GM12873 (cell line): ENCODE data around the gene TMEM170B.

ENCODE experiments used
- TF ChIP-seq, protein P1 (sequence below): IDR thresholded peaks from 2 replicates; pipeline ENCODE4 v1.5.1; 2012; ENCODE audit warnings: low read depth, mild to moderate bottlenecking, moderate library complexity, low read length, control low read depth; ENCODE audit not compliant: insufficient read depth; ENCODE audit errors: missing control alignments

TMEM170B gene

DNA sequence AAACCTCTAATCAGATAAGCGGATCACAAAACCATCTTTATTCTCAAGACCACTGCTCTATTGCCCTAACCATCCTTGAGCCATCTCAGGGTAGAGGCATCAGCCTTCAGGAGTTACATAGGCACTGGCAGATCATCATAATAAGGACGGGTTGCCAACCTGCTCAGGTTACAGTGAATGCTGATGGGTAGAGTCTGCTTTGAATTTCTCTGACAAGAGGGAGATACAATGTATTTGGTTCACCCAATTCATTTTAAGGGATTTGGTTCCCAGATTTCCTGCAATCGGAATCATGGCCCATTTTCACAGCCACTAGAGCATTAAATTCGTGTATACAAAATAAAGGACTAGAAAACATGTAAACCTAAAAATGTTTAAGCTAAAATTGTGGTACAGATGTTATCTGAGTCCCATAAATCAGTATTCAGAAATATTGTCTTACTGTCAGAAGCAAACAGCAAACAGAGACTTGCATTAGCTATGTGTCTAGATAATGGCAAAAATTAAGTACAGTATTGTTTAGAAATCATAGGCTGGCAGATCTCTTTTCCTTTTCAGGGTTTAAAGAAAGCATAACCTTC lies 41.9 kb upstream of the TMEM170B start:
- TF ChIP-seq, protein P1, sequence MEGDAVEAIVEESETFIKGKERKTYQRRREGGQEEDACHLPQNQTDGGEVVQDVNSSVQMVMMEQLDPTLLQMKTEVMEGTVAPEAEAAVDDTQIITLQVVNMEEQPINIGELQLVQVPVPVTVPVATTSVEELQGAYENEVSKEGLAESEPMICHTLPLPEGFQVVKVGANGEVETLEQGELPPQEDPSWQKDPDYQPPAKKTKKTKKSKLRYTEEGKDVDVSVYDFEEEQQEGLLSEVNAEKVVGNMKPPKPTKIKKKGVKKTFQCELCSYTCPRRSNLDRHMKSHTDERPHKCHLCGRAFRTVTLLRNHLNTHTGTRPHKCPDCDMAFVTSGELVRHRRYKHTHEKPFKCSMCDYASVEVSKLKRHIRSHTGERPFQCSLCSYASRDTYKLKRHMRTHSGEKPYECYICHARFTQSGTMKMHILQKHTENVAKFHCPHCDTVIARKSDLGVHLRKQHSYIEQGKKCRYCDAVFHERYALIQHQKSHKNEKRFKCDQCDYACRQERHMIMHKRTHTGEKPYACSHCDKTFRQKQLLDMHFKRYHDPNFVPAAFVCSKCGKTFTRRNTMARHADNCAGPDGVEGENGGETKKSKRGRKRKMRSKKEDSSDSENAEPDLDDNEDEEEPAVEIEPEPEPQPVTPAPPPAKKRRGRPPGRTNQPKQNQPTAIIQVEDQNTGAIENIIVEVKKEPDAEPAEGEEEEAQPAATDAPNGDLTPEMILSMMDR = no peak

DNA sequence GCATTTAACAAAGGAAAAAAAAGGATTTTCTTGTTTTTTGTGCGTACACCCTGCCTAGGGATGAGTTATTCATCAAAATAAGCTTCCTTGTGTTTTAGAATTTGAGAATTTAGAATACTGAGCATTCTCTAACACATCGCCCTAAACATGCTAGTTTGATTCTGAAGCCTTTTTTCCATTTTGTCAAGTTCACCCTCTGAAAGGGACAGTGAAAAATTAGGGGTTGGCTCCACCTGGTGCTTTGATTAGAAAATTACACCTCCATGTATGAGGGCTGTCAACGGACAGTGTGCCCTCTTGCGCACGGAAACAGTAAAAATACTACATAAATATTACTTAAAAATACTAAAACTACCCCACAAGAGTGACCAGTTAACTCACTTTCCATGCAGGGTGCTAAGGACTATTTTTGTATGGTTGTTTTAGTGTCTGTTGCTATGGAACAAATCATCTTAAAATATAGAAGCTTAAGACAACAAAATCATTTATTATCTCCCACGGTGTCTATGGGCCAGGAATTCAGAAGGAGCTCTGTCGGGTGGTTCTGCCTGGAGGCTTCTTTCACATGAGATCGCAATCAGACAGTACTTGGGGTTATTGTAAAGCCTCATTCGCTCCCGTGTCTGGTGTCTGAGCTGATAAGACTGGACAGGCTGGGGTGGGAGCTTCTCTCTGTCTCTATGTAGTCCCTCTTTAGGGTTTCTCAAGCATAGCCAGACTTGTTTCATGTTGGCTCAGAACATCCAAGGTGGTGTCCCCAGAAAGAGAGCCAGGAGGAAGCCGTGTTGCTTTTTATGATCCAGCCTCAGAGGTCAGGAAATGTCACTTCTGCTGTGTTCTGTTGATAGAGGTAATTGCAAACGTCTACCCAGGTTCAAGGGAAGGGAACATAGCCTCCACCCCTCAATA lies 41.1 kb upstream of the TMEM170B start:
- TF ChIP-seq, protein P1 = peak; percentile 67

DNA sequence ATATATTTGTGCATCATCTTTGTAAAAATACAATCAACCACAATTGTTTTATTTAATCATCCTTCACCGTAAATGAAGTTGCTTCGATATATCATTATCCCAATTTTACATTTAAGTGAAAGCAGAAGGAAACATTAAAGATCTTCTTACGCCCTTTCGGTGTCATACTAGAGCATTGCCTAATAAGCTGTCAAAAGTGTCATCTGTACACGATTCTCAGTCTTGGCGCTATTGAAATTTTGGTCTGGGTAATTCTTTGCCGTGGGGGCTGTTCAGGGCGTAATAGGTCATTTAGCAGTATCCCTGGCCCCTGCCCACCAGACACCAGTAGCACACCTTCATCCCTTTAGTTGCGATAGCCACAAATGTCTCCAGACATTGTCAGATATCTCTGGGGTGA lies 40.4 kb upstream of the TMEM170B start:
- TF ChIP-seq, protein P1 = no peak

DNA sequence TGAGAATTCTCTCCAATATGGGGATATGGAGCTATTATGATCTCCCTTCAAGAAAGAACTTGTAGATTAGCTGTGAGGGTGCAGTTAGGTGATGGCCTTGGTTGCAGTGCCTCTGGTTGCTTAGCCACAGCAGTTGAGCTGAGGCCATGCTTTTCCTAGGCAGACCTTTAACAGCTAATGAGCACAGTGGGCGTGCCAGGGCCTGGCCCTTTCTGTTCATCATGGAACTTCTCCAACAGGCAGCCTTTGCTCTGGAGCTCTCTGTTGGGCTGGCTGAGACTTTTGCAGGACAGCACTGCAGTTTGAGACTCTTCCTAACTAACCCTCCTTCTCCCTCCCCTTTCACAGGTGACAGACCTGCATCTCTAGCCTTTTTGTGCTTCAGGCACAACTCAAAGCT lies 39.7 kb upstream of the TMEM170B start:
- TF ChIP-seq, protein P1 = no peak

DNA sequence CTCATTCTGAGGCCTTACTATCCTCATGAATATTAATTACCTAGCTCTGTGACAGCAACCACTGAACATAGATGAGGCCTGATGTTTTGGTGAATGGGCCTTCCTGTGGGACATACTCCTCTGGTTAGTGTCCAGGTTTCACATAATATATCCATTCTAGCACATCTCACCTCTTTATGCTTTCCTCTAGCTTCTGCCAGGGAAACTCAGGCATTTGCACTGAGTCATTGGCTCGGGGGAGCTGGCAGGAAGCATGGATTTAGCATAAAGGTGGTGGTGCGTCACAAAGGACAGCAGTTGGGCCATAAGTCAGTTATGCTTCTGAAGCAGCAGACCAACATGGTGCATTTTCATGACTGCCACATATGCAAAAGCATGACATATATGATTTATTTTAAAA lies 37.5 kb upstream of the TMEM170B start:
- TF ChIP-seq, protein P1 = no peak

DNA sequence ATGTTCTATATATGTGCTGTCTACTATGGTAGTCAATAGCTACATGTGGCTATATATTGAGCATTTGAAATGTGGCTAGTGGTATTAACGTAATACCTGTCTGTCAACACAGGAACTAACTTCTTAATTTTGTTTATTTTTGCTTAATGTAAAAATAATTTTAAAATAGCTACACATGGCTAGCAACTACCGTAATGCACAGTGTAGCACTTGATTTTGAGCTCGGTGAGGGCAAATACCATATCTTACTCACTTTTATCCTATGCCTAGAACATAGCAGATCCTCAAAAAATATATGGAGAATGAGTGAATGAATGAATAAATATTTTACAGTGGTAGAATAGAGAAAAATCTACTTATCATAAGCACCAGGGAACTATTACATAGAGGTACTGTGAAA lies 28.1 kb upstream of the TMEM170B start:
- TF ChIP-seq, protein P1 = no peak

DNA sequence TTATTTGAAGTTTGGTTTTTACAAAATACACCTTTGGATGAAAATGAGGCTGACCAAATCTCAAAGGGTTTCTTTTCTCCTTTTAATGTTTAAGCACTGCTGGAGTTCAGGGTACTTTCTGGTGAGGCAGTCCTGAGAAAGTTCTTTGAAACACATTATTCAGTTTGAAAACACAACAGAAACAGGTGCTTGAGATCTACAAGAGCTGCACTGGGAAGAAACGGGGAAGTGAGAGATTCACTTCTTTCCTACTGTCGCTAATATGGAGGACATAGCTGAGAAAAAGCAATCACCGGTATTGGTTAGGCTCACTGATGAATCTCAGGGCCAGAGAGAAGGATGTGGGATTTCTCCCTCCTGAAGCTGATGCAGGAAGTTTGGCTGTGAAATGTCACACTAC lies 22.9 kb upstream of the TMEM170B start:
- TF ChIP-seq, protein P1 = no peak
